Activated T-cell treated with anti-CD3 and anti-CD28 coated beads, Interleukin-2, amount 50 U/mL, for 1 hour (primary cell): ENCODE results near the gene HOXD3.
A peak's percentile ranks its signal among the peaks of the same experiment; 100 is the strongest.

Experiments used
- DNase-seq: peaks from one replicate; pipeline ENCODE4 v3.0.0-alpha.2; 2020

The HOXD3 gene

GRCh38 chr2:176184749-176185148 is 27.6 kb downstream of the HOXD3 start:
- no peak for DNase-seq

DNA sequence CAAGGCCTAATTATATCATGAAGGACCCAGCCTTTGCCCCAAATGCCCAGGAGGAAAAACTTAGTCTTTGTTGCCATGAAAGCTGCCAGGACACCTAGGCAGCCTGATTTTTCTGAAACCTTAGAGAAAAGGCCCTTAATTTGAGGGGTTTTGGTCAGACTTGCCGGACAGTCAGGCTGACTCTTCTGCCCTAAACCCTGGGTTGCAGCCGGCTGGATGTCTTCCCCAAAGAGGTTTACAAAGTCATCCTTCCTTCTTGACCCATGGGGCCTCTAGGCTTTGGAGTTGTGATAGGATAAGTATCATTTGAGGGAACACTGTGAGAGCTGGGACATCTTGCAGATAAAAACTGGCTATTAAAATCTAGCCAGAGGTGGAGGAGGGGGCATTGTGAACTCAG is 28.9 kb downstream of the HOXD3 start:
- DNase-seq, result no peak

DNA sequence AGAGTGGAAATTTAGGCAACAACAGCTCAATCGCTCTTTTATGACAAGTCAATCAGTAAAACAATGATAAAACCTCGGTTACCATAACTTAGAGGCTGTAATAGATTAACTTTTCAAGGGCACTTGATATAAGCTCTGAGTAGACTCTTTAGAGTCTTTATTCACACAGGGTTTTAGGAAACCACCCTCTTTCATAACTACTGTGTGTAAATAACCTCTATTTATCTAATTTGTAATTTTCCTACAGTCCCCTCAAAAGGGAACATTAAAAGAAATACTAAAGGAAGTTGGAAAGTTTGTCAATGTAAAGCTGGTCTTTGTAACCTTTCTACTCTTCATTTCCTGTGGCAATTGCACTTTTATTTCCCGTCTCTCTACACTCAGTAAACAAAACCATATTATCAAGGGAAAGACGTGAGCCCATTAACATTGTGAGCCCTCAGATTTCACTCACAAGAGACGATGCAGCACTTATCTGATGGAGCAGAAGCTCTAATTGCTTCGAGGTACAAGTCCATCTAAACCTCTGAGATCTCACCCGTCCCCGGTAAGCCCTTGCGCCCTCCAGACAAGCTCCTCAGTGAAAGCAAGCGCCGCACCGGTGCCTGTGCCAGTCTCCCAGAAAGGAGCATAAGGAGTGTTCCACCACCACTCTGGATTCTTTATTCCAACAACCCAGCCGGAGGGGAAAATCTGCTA is 30.2 kb downstream of the HOXD3 start:
- no peak for DNase-seq

GRCh38 chr2:176187899-176188773 is 31.0 kb downstream of the HOXD3 start, which contains the start of gene HOXD1:
HOXD1 (plus strand) TSS chr2:176188668; CDS start chr2:176188802, 134 bp downstream.
- DNase-seq, result no peak

- DNase-seq, result peak; percentile 24
Observed at GRCh38 chr2:176188774-176189680, 31.9 kb downstream of the HOXD3 start.

GRCh38 chr2:176189681-176190641 is 32.9 kb downstream of the HOXD3 start:
- DNase-seq, result no peak

- no peak for DNase-seq
Observed at GRCh38 chr2:176192351-176192750, 35.2 kb downstream of the HOXD3 start.

GRCh38 chr2:176193048-176193447 is 35.9 kb downstream of the HOXD3 start:
- DNase-seq, result no peak

GRCh38 chr2:176199902-176200301 is 42.8 kb downstream of the HOXD3 start:
- no peak for DNase-seq

- no peak for DNase-seq
Observed at GRCh38 chr2:176200971-176201370, 43.9 kb downstream of the HOXD3 start.

- DNase-seq, result no peak
Observed at GRCh38 chr2:176202491-176202890, 45.4 kb downstream of the HOXD3 start.

DNA sequence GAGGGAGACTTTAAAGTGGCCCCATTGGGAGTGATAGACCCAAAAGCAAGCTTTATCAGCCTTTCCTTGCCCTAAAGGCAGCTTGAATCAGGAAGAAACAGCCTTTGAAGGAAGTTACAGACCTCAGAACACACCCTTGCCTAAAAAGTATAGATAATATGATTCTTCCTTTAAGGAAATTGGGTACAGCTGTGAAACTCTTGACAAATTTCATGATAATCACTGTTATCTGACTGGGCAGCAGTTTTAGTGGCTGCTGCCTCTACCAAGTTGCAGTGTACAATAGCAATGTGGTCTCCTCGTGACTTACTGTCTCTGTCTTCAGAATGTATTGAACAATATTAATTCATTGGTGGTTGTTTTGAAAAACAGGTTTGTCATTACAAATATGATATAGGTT is 48.0 kb downstream of the HOXD3 start:
- no peak for DNase-seq

- no peak for DNase-seq
Observed at GRCh38 chr2:176206136-176206535, 49.0 kb downstream of the HOXD3 start.

DNA sequence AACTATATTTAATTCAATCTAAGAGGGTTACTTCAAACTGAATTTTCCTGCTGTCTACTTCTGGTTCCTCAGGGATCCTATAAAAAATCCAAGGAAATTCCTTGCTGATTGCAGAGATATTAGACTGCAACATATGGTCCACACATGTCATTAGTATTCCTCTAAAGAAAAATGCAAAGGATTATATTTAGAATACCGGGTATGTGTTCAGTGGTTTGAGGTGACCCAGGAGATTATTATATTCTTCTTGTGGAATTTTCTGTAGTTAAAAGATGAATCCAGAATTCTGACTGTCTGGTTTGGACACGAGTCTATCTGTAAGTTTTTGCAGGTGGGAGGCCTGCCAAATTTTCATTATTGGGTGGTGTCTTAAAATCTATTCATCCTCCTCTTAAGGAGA is 49.6 kb downstream of the HOXD3 start:
- DNase-seq, result no peak

DNA sequence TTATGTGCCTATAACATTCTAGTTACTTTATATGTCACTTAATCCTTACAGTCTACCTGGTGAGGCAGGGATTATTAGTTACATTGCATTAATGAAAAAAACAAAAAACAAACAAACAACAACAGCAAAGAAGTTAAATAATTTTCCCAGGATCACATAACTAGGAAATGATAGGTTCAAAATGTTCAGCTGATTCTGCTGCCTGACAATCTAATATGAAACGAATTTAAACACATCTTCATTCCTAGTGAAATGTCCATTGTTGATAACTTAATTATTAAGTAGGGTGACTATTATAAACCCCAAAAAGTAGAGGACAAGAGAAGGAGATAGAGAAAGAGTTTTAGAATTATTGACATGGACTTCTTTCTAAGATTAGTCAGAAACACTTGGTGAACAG is 54.0 kb downstream of the HOXD3 start:
- DNase-seq, result no peak

DNA sequence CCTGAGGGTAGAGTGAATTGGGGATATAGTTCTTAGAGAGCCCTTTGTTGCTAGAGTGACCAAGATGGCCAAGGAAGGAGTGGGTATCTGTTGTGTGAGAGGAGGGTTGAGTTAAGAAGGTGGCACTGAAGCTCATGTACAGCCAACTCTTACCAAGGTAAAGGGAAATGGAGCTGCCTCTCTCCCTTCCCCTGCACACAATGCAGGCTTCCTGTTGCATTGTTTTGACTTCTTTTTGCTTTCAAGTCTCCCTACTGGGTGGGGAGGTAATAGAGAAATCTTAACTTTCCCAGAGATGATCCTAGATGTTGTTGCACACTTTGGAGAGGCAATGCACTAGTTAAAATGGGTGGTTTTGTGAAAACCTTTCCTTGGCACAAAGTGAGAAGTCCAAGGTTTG is 55.2 kb downstream of the HOXD3 start:
- no peak for DNase-seq

DNA sequence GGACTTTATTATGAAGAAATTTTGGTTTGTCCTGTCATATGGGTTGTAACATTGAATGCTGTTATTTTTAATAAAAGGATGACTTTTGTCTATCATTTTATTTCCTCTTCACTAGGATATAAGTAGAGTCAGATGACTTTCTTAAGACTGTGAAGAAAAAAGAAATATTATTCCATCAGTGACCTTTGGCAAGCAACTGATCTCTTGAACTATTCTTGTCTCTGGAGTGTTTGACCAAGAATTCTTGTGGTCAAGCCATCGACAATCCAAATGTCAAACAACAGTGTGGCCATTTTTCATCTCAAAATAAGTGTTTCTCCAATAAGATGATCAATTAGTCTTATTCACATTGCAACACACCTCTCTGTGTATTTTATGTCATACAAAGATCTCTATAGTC is 56.3 kb downstream of the HOXD3 start:
- DNase-seq, result no peak
